Fibroblast of skin of abdomen (primary cell): Measurements from ENCODE around the gene PPP1CB.
A peak's percentile ranks its signal among the peaks of the same experiment; 100 is the strongest.
"Not testable (repeated sequence)": the region's sequence is repeated elsewhere in the genome, so short reads cannot be mapped to it uniquely, and the experiment has no call there.

Source experiments
- DNase-seq: peaks from one replicate; pipeline ENCODE4 v3.0.0-alpha.2; 2013

The PPP1CB gene

DNA sequence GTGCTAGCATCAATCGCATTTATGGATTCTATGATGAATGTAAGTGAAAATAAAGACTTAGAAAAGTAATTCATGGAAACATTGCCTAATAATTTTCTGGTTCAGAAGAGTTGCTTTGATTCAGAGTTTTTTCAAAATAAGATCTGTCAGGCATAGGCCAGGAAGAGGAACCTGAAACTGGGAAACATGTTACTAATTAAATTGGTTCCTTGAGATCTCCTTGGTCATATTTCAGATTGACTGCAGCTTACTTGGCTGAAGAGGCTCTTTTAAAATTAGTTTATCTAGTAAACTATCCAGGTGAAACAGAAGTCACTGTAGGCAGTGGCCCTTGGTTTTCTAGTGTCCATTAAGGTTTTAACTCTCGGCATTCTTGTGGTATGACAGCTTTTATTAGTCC lies 27.4 kb downstream of the PPP1CB start:
- DNase-seq = no peak

DNA sequence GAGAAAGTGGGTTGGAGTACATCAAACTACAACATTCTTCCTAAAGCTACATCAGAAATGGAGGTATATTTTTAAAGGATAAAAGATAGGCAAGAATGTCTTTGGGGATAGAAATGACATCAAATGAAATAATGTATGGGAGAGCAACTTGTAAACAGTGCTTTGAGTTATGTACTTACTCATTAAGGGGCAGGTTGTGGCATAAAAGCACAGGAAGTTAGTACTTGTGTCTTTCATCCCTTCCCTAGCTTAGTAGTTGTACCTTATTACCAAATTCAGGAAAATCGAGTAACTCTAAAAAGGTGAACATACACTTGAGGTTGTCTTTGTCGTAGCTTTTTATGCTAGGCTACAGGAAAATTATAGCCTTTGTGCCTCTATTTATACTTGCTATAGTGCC lies 28.9 kb downstream of the PPP1CB start:
- DNase-seq = no peak

DNA sequence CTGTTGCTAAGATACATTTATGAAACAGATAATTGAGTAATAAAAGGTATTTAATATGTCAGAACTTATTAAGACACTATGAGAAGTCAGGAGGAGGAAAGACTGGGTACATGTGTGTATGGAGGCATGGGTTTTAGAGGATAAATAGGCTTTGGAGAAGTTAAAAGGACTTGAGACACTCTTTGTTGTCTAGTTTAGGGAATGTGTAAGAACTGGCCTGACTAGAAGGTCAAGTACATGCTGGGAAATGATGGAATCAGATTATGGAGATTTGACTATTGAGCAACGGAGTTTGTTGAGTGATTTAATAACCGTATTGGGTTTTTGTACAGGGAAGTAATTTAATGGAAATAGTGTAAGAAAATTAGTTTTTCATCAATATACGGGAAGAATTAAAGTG lies 30.8 kb downstream of the PPP1CB start:
- DNase-seq = no peak

DNA sequence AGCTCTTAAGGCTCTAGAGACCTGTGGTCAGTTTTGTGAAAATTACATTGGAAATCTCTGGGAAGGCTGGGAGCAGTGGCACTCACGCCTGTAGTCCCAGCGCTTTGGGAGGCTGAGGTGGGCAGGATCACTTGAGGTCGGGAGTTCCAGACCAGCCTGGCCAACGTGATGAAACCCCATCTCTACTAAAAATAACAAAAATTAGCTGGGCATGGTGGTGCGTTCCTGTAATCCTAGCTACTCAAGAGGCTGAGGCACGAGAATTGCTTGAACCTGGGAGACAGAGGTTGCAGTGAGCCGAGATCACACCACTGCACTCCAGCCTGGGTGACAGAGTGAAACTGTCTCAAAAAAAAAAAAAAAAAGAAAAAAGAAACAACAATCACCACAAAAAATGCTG lies 32.9 kb downstream of the PPP1CB start:
- not testable (repeated sequence) for DNase-seq

DNA sequence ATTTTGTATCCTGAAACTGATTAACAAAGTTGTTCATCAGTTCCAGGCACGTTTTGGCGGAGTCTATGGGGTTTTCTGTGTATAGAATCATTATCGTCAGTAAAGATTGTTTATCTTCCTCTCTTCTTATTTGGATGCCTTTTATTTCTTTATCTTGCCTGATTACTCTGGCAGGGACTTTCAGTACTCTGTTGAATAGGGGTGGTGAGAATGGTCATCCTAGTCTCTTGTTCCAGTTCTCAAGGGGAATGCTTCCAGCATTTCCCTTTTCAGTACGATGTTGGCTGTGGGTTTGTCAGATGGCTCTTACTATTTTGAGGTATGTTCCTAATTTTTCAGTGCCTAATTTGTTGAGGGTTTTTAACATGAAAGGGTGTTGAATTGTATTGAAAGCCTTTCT lies 45.0 kb downstream of the PPP1CB start:
- no peak for DNase-seq

DNA sequence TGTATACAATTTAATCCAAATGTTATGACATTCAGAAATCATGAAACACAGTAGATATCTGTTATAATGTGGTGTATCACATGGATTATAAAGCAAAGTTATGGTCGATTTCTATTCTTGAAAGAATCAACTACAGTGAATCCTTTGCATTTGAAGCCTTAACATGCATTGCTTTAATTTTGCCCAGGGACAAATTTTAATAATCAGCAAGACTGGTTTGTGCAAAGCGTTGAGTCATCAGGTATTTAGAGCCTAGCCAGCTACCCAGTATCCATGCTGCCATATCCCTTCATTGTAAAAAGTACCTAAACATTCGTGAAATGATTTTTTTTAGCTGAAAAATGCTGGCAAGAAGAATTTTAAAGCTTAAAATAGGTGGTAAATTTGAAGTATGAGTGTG lies 50.1 kb downstream of the PPP1CB start:
- peak; percentile 12 for DNase-seq

DNA sequence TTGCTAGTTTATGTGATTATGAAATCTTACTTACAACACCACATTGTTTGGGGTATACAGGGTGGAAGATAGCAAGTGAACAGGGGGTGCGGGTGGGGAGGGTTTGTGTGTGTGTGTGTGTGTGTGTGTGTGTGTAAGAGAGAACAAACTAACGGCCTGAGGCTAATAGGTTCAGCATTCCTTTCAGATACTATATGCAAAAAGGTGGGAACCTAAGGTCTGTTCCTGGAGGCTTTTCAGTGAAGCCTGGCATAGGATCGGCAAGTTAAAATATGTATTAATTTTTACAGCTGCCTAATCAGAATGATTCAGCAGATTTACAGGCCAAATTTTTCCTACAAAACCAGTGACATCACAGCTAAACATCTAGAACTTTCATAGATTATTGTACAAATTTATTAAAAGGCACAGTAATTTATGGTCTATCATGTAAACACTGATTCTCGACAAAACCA lies 51.4 kb downstream of the PPP1CB start:
- peak; percentile 25 for DNase-seq

DNA sequence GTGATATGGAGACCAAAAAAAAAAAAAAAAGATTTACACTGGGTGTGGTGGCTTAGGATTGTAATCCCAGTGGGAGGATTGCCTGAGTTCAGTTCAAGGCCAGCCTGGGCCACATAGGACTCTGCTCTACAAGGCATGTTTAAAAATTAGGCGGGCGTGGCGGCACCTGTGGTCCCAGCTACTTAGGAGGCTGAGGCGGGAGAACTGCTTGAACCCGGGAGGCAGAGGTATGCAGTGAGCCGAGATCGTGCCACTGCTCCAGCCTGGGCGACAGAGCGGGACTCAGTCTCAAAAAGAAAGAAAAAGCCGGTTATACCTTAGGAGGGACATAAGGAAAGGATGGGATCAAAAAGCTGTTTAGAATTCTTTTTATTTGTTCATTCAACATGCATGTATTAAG lies 58.3 kb downstream of the PPP1CB start:
- DNase-seq = no peak

DNA sequence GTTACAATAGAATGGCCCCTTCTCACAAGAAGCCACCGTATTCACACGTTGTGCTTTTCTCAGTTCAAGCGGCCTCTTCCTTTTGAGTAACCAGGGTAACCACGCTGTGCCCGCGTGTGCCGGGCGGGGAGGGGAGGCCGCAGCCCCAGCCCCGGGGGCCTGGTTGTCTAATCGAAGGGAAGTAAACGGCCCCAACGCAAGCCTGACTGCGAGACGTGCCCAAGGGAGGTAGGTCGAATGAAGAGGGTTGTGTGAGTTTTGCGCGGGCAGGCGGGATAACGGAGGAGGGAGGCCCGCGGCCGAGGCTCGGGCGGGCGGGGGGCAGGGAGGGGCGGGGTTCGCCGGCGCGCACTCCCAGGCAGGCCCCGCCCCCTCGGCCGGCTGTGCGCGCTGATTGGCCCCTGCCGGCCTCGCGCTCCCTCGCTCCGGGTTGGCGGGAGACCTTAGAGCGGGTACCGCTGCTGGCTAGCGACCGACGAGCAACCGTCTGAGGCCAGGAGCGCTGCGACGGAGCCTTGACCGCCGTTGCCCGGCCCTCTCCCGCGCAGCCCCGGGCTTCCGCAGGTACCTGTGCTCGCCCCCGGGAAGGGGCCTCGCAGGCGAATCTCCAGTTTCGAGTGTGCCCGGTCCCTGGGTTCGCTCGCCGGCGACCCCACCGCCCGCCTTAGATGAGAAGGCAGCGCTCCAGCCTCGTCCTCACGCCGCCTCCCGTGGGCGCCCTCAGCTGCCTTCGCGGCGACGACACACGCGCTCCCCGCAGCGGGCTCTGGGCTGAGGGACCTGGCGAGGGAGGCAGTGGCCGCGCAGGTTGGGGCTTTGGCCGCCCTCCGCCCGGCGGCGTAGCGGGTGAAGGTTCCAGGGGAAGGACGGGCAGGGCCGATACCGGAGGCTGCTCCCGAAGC lies 59.0 kb downstream of the PPP1CB start, which contains the start of gene SPDYA:
Gene SPDYA, plus strand, starts transcription at position 451 of the 902 bp plus-strand sequence. CDS start 5,181 bp downstream, outside the sequence.
- DNase-seq = peak; percentile 67

DNA sequence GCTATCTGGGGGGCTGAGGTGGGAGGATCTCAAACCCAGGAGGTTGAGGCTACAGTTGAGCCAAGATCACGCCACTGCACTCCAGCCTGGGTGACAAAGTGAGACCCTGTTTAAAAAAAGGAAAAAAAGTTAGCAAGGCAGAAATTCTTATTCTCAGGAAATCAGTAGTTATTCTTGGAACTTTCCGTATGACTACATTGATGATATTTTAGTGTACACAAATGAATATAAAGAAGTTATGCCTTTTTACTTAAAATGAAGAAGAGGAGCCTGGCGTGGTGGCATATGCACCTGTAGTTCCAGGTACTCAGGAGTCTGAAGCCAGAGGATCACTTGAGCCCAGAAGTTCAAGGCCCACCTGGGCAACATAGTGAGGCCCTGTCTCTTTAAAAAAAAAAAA lies 66.4 kb downstream of the PPP1CB start:
- no peak for DNase-seq

DNA sequence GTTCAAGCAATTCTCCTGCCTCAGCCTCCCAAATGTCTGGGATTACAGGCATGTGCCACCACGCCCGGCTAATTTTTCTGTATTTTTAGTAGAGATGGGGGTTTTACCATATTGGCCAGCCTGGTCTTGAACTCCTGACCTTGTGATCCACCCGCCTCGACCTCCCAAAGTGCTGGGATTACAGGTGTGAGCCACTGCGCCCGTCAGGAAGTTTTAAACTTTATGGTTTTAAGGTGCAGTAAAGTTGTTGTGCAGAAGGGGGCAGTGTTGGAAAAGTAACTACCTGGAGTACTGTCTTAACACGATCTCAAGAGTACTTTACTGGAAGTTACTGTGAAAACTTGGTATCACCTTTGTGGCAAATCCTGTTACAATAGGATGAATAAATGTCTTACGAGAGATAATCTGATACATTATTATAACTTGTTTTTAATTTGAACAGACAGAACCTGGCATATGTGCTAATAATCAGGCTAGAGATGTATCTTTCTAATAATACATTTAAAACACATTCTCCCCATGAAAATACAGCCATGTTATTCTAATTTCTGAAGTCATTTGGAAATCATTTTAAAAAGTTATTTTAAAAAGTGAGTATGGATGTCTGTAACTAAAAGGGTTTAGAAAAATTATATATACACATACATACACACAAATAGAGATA lies 69.8 kb downstream of the PPP1CB start:
- peak; percentile 38 for DNase-seq

DNA sequence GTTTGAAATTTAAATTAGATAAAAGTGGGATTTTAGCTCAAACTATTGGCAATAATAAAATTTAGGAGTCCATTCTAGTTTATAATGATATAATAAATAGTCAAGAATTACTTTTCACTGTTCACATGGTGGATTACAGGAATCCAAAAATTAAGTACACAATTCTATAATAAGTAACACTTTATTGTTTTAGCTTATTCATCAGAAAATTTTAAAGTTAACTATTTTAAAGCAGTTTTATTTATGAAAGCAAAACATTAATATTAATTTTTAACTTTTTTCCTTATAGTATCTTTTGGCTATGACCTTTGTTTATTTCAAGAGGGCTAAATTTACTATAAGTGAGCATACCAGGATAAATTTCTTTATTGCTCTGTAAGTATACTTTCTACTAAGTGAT lies 70.4 kb downstream of the PPP1CB start:
- DNase-seq = no peak

DNA sequence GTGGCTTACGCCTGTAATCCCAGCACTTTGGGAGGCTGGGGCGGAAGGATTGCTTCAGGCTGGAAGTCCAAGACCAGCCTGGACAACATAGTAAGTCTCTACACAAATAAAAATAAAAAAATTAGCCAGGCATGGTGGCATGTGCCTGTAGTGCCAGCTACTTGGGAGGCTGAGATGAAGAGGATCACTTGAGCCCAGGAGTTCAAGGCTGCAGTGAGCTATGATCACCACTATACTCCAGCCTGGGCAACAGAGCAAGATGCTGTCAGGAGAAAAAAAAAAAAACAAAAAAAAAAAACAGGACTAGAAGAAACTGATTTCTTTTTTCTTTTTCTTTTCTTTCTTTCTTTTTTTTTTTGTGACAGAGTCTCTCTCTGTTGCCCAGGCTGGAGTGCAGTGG lies 72.6 kb downstream of the PPP1CB start:
- DNase-seq = no peak

DNA sequence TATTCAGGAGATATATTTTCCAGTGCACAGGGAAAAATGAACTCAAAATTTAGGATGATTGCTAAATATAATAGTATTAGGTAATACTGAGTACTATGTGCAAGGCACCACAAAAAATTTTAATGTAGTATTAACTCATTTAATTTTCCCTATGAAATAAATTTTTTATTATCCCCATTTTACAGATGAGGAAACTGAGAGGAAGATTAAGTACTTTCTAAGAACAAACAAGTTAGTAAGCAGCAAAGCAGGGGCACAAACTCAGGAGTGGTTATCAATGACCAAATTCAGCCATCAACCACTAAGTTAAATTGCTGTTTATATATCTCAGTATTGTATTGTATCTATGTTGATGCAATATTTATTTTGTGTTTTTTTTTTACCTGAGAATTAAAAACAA lies 73.2 kb downstream of the PPP1CB start:
- DNase-seq = no peak

DNA sequence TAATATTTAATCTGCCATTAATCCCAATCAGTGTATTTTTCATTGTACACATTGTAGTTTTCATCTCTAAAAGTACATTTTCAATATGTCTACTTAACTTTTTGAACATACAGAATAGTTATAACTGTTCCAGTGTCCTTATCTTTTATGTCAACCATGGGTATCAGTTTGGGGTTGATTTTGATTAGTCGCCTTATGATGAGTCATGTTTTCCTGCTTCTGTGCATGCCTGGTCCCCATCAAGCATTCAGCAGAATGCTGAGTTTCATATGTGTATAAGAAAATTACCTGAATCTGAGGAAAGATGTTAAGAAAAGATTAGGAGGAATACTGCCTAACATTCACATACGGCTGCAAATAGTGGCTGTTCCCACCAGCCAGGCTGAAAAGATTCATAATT lies 76.8 kb downstream of the PPP1CB start:
- peak; percentile 12 for DNase-seq

DNA sequence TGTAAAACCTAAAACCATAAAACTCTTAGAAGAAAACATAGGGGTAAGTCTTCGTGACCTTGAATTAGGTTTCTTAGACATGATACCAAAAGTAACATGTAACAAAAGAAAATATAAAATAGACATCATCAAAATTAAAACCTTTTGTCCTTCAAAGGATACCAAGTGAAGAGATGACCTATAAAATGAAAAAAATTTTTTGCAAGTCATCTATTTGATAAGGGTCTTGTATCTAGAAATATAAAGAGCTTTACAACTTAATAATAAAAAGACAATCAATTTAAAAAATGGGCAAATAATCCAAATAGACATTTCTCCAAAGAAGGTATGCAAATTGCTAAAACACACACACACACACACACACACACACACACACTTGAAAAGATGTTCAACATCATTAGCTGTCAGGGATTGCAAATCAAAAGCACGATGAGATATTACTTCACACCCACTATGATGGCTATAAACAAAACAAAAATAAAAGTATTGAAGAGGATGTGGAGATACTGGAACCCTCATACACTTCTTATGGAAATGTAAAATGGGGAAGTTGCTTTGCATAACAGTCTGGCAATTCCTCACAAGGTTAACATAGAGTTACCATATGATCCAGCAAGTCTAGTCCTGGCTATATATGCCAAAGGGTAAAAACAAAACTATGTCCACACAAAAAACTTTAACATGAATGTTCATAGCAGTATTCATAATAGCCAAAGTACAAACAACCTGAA lies 82.3 kb downstream of the PPP1CB start:
- no peak for DNase-seq

DNA sequence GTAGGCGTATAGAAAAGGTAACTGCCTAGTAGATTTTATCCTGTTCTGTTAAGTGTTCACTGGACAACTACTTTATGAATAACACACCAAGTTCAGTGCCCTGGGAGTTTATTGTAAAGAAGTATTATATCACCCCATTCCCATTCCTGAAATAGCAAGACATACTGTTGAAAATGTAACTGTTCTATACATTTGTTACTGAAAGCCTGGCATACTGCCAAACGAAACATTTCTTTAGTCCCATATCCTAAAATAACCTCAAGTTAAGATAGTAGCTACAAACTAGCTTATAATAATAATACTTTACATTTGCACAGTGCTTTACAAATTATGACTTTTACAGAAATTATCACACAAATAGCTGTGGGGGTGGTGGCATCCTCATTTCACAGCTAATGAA lies 84.2 kb downstream of the PPP1CB start:
- DNase-seq = no peak

DNA sequence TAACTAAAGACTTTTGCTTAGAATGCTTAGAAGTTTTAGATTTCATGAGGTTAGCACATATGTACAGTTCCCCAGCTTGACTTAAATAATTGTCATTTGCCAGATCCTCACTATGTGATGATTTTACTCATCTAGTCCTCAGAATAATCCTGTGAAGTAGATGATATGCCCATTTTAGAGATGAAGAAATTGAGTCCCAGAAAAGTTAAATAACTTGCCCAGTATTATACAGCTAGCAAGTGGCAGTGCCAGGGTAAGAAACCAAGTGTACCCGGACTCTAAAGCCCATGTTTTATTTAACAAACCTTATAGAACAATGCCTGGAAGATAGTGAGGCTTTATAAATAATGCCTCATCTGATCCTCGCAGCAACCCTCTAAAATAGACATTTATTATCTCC lies 87.3 kb downstream of the PPP1CB start:
- DNase-seq = no peak

DNA sequence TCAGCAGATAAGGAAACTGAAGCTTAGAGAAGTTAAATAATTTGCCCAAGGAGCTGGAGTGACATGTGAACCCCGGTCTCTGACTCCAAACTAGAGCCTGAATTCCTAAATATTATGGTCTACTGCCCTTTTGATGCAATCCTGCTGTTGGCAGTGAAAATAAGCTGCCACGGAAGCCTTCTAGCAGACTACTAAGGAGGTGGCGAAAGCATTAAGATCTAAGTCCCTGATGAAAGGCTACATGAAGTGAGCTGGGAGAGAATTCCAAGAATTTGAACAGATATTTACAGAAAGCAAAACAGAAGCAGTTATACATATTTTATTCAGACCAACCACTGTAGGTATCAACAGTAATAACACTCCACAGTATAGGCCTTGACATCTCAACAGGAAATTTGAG lies 90.4 kb downstream of the PPP1CB start:
- DNase-seq = peak; percentile 9
